ENCODE measurements around the gene TBX21.

- no peak for TF ChIP-seq POLR2AphosphoS5 (IDR thresholded peaks at IDR 0.05; ENCODE audit: low read depth, low read length)
- TF ChIP-seq SIN3A (IDR thresholded peaks at IDR 0.05; ENCODE audit: borderline replicate concordance, insufficient read depth, low read length): no peak
- no peak for TF ChIP-seq REST (IDR thresholded peaks at IDR 0.05; ENCODE audit: insufficient read depth in 1 of 2, low read depth in 2 of 2, low read length in 2 of 2)
- no peak for TF ChIP-seq TAF1 (IDR thresholded peaks at IDR 0.05; ENCODE audit: borderline replicate concordance, insufficient read depth, low read length)
- no peak for TF ChIP-seq FOXP2 (optimal IDR thresholded peaks at IDR 0.05; ENCODE audit: borderline replicate concordance, extremely low read depth, extremely low read length, insufficient read depth)
Observed at GRCh38 chr17:47738178-47738577, 5.1 kb downstream of the TBX21 start.
